GM10266 (cell line): ENCODE measurements around the gene BHLHE23.

Source experiments
- DNase-seq: peaks from one replicate; pipeline ENCODE4 v3.0.0; 2012; ENCODE audit errors: extremely low spot score
- TF ChIP-seq, protein P1 (sequence below): IDR thresholded peaks from 2 replicates; pipeline ENCODE4 v1.5.1; 2012; ENCODE audit warnings: mild to moderate bottlenecking, low read depth; ENCODE audit not compliant: control insufficient read depth, insufficient read depth; ENCODE audit errors: missing control alignments

Gene BHLHE23

DNA sequence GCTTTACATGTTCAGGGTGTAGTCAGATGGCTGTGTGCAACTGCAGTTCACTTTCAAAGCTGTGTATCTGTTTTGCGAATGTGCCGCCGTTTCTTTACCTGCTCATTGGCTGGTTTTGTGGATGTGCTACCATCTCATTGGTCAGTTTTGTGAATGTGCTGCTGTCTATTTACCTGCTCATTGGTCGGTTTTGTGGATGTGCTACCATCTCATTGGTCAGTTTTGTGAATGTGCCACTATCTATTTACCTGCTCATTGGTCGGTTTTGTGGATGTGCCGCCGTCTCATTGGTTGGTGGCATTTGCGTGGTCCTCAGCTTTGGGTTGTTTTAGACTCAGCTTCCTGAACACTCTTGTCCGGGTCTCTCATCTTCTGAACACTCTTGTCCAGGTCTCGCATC, 40.5 kb upstream of the BHLHE23 start:
- DNase-seq, result no peak
- TF ChIP-seq, protein P1, sequence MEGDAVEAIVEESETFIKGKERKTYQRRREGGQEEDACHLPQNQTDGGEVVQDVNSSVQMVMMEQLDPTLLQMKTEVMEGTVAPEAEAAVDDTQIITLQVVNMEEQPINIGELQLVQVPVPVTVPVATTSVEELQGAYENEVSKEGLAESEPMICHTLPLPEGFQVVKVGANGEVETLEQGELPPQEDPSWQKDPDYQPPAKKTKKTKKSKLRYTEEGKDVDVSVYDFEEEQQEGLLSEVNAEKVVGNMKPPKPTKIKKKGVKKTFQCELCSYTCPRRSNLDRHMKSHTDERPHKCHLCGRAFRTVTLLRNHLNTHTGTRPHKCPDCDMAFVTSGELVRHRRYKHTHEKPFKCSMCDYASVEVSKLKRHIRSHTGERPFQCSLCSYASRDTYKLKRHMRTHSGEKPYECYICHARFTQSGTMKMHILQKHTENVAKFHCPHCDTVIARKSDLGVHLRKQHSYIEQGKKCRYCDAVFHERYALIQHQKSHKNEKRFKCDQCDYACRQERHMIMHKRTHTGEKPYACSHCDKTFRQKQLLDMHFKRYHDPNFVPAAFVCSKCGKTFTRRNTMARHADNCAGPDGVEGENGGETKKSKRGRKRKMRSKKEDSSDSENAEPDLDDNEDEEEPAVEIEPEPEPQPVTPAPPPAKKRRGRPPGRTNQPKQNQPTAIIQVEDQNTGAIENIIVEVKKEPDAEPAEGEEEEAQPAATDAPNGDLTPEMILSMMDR, result no peak

DNA sequence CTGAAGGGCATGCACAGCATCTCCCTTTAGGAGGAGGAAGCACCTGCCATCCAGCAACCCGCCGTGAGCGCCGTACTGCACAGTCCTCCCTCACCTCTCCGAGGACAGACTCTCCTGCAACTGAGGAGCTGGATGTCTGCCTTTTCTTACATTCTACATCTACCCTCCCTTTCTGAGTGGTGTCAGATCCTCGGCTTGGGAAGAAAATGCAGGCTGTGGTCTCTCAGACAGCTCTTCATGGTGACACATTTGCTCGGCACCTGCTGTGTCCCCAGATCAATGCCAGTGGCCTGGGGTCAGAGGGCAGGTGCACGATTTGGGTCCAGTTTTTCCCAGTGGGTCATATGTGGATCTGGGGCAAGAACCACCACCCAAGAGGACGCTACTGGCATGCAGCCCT, 40.1 kb upstream of the BHLHE23 start:
- DNase-seq, result no peak
- TF ChIP-seq, protein P1, result no peak

DNA sequence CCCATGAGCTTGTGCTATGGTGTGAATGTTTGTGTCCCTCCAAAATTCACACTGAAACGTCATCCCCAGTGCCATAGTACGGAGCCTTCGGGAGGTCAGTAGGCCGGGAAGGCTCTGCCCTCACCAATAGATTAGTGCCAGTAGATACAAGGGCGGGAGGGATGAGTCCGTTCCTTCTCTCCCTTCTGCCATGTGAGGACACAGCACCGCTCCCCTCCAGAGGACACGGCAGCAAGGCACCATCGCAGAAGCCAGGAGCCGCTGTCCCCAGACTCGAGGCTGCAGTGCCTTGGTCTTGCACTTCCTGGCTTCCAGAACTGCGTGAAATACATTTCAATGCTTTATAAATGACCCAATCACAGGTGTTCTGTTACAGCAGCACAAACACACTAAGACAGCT, 39.2 kb upstream of the BHLHE23 start:
- TF ChIP-seq, protein P1, result no peak
- no peak for DNase-seq

DNA sequence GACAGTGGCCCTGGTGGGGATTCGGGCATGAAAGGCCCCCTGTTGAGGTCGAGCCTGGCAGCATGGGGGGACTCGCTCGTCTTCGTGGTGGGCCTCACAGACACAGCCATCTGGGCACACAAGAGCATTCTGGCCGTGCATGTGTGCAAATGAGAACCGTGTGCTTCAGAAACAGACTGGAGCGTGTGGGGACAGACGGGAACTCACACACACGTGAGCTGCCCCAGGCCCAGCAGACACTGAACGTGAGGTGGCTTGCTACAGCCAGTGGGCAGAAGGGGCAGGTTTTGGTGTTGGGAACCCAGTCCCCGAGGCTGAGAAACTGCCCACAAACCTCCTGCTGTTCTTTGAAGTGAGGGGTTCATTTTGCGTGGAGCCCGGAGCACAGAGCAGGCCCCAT, 38.6 kb upstream of the BHLHE23 start:
- no peak for DNase-seq
- TF ChIP-seq, protein P1, result no peak

DNA sequence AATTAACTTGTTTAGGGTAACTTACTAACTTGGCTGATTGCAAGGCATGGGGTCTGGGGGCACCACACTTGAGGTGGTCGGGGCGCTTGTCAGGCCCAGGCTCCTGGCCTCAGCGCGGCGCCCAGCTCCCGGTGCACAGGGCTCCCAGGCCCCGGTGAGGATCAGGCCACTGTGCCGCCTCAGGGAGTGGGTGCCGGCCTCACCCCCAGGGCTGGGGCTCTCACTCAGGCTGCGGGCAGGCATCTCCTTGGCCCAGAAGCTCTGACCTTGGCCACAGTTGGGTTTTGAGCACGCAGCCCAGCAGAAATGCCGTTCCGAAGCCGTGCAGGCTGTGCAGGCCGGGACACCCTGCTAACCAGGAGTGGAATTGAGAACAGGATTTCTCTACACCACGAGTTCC, 37.8 kb upstream of the BHLHE23 start:
- TF ChIP-seq, protein P1, result no peak
- no peak for DNase-seq

DNA sequence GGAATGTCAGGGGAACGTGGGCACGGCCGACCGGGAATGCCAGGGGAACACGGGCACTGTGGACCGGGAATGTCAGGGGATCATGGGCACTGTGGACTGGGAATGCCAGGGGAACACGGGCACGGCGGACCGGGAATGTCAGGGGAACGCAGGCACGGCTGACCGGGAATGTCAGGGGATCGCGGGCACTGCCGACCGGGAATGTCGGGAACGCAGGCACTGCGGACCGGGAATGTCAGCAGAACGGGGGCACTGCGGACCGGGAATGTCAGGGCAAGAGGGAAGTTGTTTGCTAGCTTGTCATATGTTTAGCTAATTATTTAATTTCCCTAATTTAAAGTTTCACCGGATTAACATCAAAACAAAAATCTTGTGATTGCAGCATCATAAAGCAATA, 37.4 kb upstream of the BHLHE23 start:
- TF ChIP-seq, protein P1, result no peak
- DNase-seq, result no peak

DNA sequence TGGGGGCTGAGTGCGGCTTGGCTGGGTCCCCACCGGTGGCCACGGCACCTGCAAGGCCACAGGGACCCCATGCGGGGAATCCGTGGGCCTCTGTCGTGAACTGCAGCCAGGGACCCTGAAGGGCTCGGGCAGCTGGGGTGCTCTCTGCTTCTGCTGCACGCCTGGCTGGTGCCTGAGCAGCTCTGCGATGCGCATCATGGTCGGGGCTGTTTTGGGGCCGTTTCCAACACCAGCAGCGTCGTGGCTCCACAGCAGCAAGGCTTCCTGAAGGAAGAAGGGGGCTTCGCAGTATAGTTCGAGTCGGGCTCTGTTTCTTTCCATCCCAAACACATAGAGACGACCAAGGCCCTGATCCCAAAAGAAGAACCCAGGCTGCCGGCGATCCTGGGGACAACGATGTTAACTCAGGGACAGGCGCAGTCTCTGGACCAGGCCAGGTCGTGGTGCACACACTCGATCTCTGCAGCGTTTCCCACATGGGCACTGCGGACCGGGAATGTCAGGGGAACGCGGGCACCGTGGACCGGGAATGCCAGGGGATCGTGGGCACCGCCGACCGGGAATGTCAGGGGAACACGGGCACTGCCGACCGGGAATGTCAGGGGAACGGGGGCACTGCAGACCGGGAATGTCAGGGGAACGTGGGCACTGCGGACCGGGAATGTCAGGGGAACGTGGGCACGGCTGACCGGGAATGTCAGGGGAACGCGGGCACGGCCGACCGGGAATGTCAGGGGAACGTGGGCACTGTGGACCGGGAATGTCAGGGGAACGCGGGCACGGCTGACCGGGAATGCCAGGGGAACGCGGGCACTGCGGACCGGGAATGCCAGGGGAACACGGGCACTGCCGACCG, 36.8 kb upstream of the BHLHE23 start:
- TF ChIP-seq, protein P1, result no peak
- DNase-seq, result no peak
